Kidney (tissue), 14 donors: Measurements from ENCODE around the gene MARK1. TPM values are rescaled to one million over a fixed set of nuclear protein-coding genes. Genes with fewer than 3 reads are reported as not detected.

ENCODE experiments used
- DNase-seq, 5 donors: peaks; one replicate each; pipeline ENCODE4 v3.0.0-alpha.2; 2013 to 2020
- FAIRE-seq: peaks from 2 replicates; lab custom pipeline; 2012; peaks lifted over from hg19 to GRCh38; lab: Jason Lieb, UNC
- H3K27ac ChIP-seq, 2 donors: one replicate each; pipeline ENCODE4 v1.7.0; 2013; ENCODE audit warnings: low read depth in 2 of 2, low read length in 2 of 2, inconsistent platforms in 1 of 2
- H3K27me3 ChIP-seq: one replicate; pipeline ENCODE4 v1.7.1; 2013; ENCODE audit warnings: low read length, inconsistent platforms; ENCODE audit not compliant: control insufficient read depth, insufficient read depth
- H3K36me3 ChIP-seq, 3 donors: one replicate each; pipeline versions ENCODE4 v1.7.0 to v1.7.1; 2013; ENCODE audit warnings: low read length in 3 of 3, control low read depth in 1 of 3, inconsistent platforms in 1 of 3; ENCODE audit not compliant: insufficient read depth in 3 of 3, control insufficient read depth in 2 of 3
- H3K4me1 ChIP-seq, 3 donors: one replicate each; pipeline versions ENCODE4 v1.7.0 to v1.7.1; 2013; ENCODE audit warnings: low read length in 3 of 3, inconsistent platforms in 1 of 3, low read depth in 1 of 3; ENCODE audit not compliant: control insufficient read depth in 2 of 3, insufficient read depth in 2 of 3
- H3K4me3 ChIP-seq, 3 donors: one replicate each; pipeline versions ENCODE4 v1.7.0 to v1.8.1; 2013; ENCODE audit warnings: low read length in 3 of 3, control low read depth in 1 of 3, inconsistent platforms in 1 of 3
- H3K9ac ChIP-seq, 3 donors: one replicate each; pipeline versions ENCODE4 v1.7.0 to v1.7.1; 2013; ENCODE audit warnings: low read length in 3 of 3, control low read depth in 1 of 3, inconsistent platforms in 1 of 3
- H3K9me3 ChIP-seq, 3 donors: one replicate each; pipeline versions ENCODE4 v1.7.0 to v1.7.1; 2013; ENCODE audit warnings: low read length in 3 of 3, control low read depth in 1 of 3, inconsistent platforms in 1 of 3; ENCODE audit not compliant: control insufficient read depth in 2 of 3, insufficient read depth in 1 of 3
- intact Hi-C: fragments of 100-400 bp; cut with DNase I; formaldehyde crosslinking; loops from one replicate; pipeline ENCODE4 v1.11.1; 2022
- polyA plus RNA-seq: library from polyadenylated mRNA; stranded (reverse); fragments of 350-450 nt; fragmentation: Illumina TruSeq; extraction: RNeasy Lipid Tissue Mini Kit (QIAGEN cat#74804); gene quantifications from one replicate; pipeline ENCODE4 v1.2.3, GENCODE V29; 2014; ENCODE audit warnings: low read depth, low replicate concordance; ENCODE audit not compliant: insufficient read depth
- total RNA-seq: library from RNA; stranded (reverse); fragmentation: NEBNext Ultra II Directional; extraction: Animal tissue kit (Norgen Biotek cat#: 25700); gene quantifications from one replicate; pipeline ENCODE4 v1.2.1, GENCODE V29; 2021
- TF ChIP-seq, protein P1 (sequence below): IDR thresholded peaks from 3 replicates; pipeline ENCODE4 v1.5.1; 2012; ENCODE audit warnings: mild to moderate bottlenecking, moderate library complexity, borderline replicate concordance; ENCODE audit not compliant: insufficient read depth; ENCODE audit errors: extremely low read depth
- donor health status: control.
- donor health status: control.
- donor health status: control.
- donor health status: control.
- donor health status: control.
- donor health status: DM: yes; HTN: yes; CAD: no.
- donor health status: Normal renal cell carcinoma (clear cell type).

MARK1 gene
- total and polyA plus RNA-seq, 2 donors from 2014 or later = 2.6 to 5.3 TPM

DNA sequence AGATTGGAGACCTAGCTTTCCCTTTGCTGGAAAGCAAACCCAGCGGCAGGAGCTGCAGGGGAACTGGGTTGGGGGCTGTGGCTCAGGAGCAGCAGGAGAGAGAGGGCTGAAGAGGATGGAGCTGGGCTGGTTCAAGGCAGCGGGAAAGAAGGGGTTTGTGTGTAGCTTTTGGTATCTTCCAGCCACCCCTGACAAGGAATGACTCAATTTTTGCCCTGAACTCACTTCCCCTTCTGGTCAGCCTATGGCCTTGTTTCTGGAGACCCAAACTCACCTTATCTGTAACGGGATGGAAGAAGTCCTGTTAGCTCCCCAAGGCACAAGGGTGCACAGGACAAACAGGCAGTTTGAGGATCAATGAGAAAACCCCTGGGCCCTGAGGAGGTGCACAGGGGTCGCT lies 175.4 kb downstream of the MARK1 start:
- H3K9ac ChIP-seq = no peak overlapping the region
- H3K27me3 ChIP-seq = no peaks in the 10 kb centered on the region
- H3K4me3 ChIP-seq = no peak overlapping the region
- no peaks in the 10 kb centered on the region for H3K9me3 ChIP-seq
- no peak for DNase-seq
- TF ChIP-seq, protein P1, sequence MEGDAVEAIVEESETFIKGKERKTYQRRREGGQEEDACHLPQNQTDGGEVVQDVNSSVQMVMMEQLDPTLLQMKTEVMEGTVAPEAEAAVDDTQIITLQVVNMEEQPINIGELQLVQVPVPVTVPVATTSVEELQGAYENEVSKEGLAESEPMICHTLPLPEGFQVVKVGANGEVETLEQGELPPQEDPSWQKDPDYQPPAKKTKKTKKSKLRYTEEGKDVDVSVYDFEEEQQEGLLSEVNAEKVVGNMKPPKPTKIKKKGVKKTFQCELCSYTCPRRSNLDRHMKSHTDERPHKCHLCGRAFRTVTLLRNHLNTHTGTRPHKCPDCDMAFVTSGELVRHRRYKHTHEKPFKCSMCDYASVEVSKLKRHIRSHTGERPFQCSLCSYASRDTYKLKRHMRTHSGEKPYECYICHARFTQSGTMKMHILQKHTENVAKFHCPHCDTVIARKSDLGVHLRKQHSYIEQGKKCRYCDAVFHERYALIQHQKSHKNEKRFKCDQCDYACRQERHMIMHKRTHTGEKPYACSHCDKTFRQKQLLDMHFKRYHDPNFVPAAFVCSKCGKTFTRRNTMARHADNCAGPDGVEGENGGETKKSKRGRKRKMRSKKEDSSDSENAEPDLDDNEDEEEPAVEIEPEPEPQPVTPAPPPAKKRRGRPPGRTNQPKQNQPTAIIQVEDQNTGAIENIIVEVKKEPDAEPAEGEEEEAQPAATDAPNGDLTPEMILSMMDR = no peak
- no peaks in the 10 kb centered on the region for H3K36me3 ChIP-seq
- H3K4me1 ChIP-seq = peaks cover 0 to 24% (median 10%) of the 10 kb centered on the region in 3 donors
- intact Hi-C loops = no loop called here
- H3K27ac ChIP-seq = no peak overlapping the region
- no peak for FAIRE-seq

DNA sequence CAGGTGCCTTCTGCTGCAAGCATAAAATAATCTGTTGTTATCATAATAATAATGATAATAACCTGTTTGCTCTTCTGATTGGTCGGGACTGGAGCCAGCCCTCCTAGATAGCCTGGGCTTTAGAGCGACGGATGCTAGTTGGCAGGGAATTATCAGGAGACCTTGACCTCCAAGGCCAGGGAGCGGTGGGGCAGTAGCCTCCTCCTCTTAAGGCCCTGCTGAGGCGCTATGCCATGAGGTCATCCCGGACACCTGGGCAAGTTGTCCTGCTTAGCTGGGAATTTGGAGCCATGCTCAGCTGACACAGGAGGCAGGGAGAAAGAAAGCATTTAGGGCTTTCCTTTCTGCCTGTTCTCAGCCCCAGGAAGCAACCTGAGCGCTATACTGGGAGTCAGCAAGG lies 177.8 kb downstream of the MARK1 start:
- intact Hi-C loops = no loop called here
- Histone ChIP-seq H3K36me3 (no peaks in the 10 kb centered on the region), H3K4me3 (no peak overlapping the region), H3K27me3 (no peaks in the 10 kb centered on the region), H3K9me3 (no peaks in the 10 kb centered on the region), H3K9ac (no peak overlapping the region), H3K4me1 (peaks cover 0 to 9% (median 3%) of the 10 kb centered on the region in 3 donors), H3K27ac (no peak overlapping the region)
- FAIRE-seq (no peak), DNase-seq (no peak)
- TF ChIP-seq, protein P1 = no peak

DNA sequence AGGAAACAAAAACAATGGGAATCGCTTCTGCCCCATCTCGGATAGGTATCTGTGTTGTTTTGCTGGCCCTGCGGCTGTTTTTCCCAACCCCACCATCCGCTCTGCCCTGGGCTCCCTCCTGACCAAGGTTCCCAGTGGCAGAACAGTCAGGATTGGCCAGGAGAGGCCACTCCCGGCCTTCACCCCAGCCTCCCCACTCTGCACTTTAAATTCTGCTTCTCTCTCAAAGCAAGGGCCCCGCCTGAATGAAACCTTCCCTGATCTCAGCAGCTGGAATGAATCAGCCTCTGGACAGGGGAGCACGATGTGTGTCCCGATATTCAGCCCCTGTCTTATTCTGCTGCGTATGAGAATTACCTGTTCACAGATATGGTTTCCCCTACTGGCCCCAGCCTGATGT lies 178.5 kb downstream of the MARK1 start:
- no peak overlapping the region for H3K27ac ChIP-seq
- H3K36me3 ChIP-seq = no peaks in the 10 kb centered on the region
- TF ChIP-seq, protein P1 = no peak
- no peak overlapping the region for H3K4me3 ChIP-seq
- H3K9me3 ChIP-seq = no peaks in the 10 kb centered on the region
- DNase-seq (peak in 2 of 5 donors; percentile 45 to 66), FAIRE-seq (no peak)
- no peaks in the 10 kb centered on the region for H3K27me3 ChIP-seq
- intact Hi-C loops = no loop called here
- no peak overlapping the region for H3K9ac ChIP-seq
- peaks cover 0 to 9% (median 3%) of the 10 kb centered on the region in 3 donors for H3K4me1 ChIP-seq

DNA sequence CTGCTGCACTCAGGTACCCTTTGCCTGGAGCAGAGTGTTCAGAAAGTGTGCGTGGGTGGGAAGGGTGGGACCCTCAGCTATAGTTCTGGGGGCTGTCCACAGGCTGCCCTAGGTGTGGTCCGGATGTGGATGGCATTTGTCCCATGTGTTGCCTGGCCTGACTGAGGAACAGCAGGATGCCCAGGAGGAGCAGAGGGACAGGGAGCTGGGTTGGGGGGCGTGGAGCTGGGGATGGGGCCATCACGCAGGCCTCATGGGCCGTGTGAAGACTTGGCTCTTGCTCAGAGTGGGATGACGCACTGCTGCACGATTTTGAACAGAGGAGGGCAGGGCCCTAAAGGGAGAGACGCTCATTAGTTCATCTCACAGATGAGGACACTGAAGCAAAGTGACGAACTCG lies 179.2 kb downstream of the MARK1 start:
- Histone ChIP-seq H3K9me3 (no peaks in the 10 kb centered on the region), H3K36me3 (no peaks in the 10 kb centered on the region), H3K27me3 (no peaks in the 10 kb centered on the region), H3K9ac (no peak overlapping the region), H3K4me1 (peaks cover 0 to 9% (median 3%) of the 10 kb centered on the region in 3 donors), H3K27ac (no peak overlapping the region), H3K4me3 (no peak overlapping the region)
- FAIRE-seq (no peak), DNase-seq (no peak)
- TF ChIP-seq, protein P1 = no peak
- intact Hi-C loops = no loop called here
